Tibial nerve (tissue), 4 donors: ENCODE data around the gene COA1. TPM values are rescaled to one million over a fixed set of nuclear protein-coding genes. Genes with fewer than 3 reads are reported as not detected.

Experiments used
- DNase-seq, 2 donors: peaks; one replicate each; pipeline ENCODE4 v3.0.0-alpha.2; 2019; ENCODE audit warnings: low spot score in 2 of 2
- H3K27ac ChIP-seq, 4 donors: fragments of 200-600 bp; sonication (generic) in 3 of 4; one replicate each; pipeline ENCODE4 v1.5.1; 2017 to 2019; ENCODE audit warnings: mild to moderate bottlenecking in 1 of 4
- H3K27me3 ChIP-seq, 2 donors: fragments of 200-600 bp; sonication (generic) in 1 of 2; one replicate each; pipeline versions ENCODE4 v1.5.1 to v1.6.0; 2017 to 2019
- H3K36me3 ChIP-seq, 3 donors: fragments of 200-600 bp; sonication (generic); one replicate each; pipeline ENCODE4 v1.5.1; 2018 to 2019
- H3K4me1 ChIP-seq, 4 donors: fragments of 200-600 bp; sonication (generic) in 3 of 4; one replicate each; pipeline ENCODE4 v1.5.1; 2017 to 2019
- H3K4me3 ChIP-seq, 4 donors: fragments of 200-600 bp; sonication (generic) in 3 of 4; one replicate each; pipeline ENCODE4 v1.5.1; 2017 to 2019; ENCODE audit warnings: mild to moderate bottlenecking in 1 of 4, moderate library complexity in 1 of 4
- H3K9me3 ChIP-seq, 4 donors: fragments of 200-600 bp; sonication (generic) in 3 of 4; one replicate each; pipeline ENCODE4 v1.5.1; 2017 to 2019
- EP300 ChIP-seq, 2 donors: sonication (generic); formaldehyde crosslinking; IDR thresholded peaks; one replicate each; pipeline ENCODE4 v1.6.1; 2017; ENCODE audit warnings: antibody characterized with exemption in 2 of 2, mild to moderate bottlenecking in 1 of 2
- POLR2A ChIP-seq, 2 donors: fragments of 450-650 bp; IDR thresholded peaks; one replicate each; pipeline ENCODE4 v1.6.1; 2017; ENCODE audit warnings: antibody characterized with exemption in 2 of 2, mild to moderate bottlenecking in 2 of 2, moderate library complexity in 2 of 2
- WGBS, 2 donors: methylation state at CpG; one replicate each; pipeline ENCODE4 v1.1.5; 2018; 5-methylcytosine and 5-hydroxymethylcytosine counted together
- total RNA-seq, 4 donors: library from RNA; depleted of rRNA; stranded (reverse); fragments of >200 nt; gene quantifications; one replicate each; pipeline ENCODE4 v1.1.0, GENCODE V29; 2016
- TF ChIP-seq, protein P1 (sequence below), 5 experiments: fragments of 200-600 bp in 3 of 5; fragments of 450-650 bp in 2 of 5; sonication (generic) in 3 of 5; IDR thresholded peaks; one replicate each; pipeline ENCODE4 v1.5.1; 2016 to 2019; ENCODE audit warnings: antibody characterized with exemption in 5 of 5, mild to moderate bottlenecking in 3 of 5, moderate library complexity in 2 of 5

Gene COA1
- total RNA-seq, 4 donors from 2014 or later: 58.5 to 74.1 (median 64.7) TPM

DNA sequence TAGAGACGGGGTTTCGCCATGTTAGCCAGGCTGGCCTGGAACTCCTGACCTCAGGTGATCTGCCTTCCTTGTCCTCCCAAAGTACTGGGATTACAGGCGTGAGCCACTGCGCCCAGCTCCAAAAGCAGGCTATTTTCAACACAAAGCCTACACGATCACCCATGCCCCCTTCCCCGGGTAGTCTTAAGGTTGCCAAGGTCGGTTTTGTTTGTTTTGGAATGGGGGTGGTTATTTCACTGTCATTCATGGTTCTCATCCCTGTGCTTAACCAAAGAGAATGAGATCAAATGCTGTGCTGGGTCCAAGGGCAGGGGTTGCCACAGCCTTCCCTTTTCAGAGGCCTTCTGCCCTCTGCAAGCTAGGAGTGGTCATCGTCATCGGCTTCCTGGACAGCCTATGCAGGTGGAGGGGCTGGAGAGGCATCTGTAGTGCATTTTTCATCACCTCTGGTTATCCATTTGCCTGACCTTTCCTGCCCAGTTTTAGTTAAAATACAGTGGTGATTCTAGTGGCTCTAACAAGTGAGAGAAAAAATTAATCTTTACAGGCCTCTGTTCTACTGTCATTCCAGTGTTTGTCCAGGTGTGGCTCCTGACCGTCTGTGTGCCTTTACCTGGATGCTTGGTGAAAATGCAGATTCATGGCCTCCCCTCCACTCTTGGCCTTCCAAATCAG lies 40.6 kb upstream of the COA1 start:
- H3K4me3 ChIP-seq: no peak overlapping the region

DNA sequence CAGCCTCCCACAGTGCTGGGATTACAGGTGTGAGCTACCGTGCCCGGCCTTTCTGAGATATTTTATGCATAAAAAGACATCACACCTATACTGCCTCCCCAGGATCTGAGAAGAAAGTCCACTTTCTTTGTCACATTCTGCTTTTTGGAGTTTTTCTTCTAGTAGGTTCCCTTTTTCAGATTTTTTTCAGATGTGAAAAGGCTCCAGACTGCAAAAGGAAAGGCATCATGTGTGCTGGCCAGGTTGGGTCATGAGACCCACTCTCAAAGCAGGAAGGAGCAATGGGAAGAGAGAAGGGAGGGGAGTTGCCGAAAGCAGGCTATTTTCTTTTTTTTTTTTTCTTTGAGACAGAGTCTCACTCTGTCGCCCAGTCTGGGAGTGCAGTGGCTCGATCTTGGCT lies 40.0 kb upstream of the COA1 start:
- peak in 1 of 2 donors; percentile 32 for TF ChIP-seq EP300 (IDR thresholded peaks at IDR 0.05)
- TF ChIP-seq, protein P1, sequence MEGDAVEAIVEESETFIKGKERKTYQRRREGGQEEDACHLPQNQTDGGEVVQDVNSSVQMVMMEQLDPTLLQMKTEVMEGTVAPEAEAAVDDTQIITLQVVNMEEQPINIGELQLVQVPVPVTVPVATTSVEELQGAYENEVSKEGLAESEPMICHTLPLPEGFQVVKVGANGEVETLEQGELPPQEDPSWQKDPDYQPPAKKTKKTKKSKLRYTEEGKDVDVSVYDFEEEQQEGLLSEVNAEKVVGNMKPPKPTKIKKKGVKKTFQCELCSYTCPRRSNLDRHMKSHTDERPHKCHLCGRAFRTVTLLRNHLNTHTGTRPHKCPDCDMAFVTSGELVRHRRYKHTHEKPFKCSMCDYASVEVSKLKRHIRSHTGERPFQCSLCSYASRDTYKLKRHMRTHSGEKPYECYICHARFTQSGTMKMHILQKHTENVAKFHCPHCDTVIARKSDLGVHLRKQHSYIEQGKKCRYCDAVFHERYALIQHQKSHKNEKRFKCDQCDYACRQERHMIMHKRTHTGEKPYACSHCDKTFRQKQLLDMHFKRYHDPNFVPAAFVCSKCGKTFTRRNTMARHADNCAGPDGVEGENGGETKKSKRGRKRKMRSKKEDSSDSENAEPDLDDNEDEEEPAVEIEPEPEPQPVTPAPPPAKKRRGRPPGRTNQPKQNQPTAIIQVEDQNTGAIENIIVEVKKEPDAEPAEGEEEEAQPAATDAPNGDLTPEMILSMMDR (IDR thresholded peaks at IDR 0.05): no peak
- peaks cover 0 to 15% (median 3%) of the 10 kb centered on the region in 4 donors for H3K4me1 ChIP-seq
- DNase-seq: no peak
- peaks cover 0 to 37% (median 4%) of the 10 kb centered on the region in 3 donors for H3K36me3 ChIP-seq
- H3K9me3 ChIP-seq: no peaks in the 10 kb centered on the region
- 86 to 89% methylated on average over 5 of the region's 5 CpGs for WGBS, 2 donors
- no peak overlapping the region for H3K27ac ChIP-seq
- H3K27me3 ChIP-seq: no peaks in the 10 kb centered on the region
- H3K4me3 ChIP-seq: no peak overlapping the region

More for the DNA sequence above, 40.6 kb upstream of the COA1 start:
- Histone ChIP-seq H3K36me3 (peaks cover 0 to 37% (median 4%) of the 10 kb centered on the region in 3 donors), H3K27ac (no peak overlapping the region), H3K9me3 (no peaks in the 10 kb centered on the region), H3K27me3 (no peaks in the 10 kb centered on the region), H3K4me1 (peaks cover 0 to 9% (median under 1%) of the 10 kb centered on the region in 4 donors)
- WGBS, 2 donors: 82 to 83% methylated on average over 10 of the region's 10 CpGs
- TF ChIP-seq, protein P1 (IDR thresholded peaks at IDR 0.05): no peak
- TF ChIP-seq POLR2A (IDR thresholded peaks at IDR 0.05) (no peak), EP300 (IDR thresholded peaks at IDR 0.05) (no peak)
- no peak for DNase-seq

DNA sequence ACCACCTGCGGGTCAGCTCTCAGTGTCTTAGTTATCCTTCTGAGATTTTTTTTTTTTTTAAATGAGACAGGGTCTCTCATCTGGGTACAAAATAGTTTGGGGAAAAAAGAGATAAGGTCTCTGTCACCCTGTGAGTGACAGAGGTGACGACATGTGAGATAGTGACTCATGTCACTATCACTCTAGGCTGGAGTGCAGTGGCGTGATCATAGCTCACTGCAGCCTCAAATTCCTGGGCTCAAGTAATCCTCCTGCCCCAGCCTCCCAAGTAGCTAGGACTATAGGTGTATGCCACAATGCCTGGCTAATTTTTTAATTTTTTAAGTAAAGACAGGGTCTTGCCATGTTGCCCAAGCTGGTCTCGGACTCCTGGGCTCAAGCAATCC lies 39.6 kb upstream of the COA1 start:
- Histone ChIP-seq H3K36me3 (peaks cover 0 to 37% (median 4%) of the 10 kb centered on the region in 3 donors), H3K4me1 (peaks cover 0 to 19% (median 4%) of the 10 kb centered on the region in 4 donors), H3K4me3 (no peak overlapping the region), H3K27me3 (no peaks in the 10 kb centered on the region), H3K27ac (no peak overlapping the region), H3K9me3 (no peaks in the 10 kb centered on the region)
- TF ChIP-seq, protein P1 (IDR thresholded peaks at IDR 0.05): no peak
- TF ChIP-seq EP300 (IDR thresholded peaks at IDR 0.05) (no peak), POLR2A (IDR thresholded peaks at IDR 0.05) (no peak)
- DNase-seq: no peak
- 88 to 93% methylated on average over 4 of the region's 4 CpGs for WGBS, 2 donors

DNA sequence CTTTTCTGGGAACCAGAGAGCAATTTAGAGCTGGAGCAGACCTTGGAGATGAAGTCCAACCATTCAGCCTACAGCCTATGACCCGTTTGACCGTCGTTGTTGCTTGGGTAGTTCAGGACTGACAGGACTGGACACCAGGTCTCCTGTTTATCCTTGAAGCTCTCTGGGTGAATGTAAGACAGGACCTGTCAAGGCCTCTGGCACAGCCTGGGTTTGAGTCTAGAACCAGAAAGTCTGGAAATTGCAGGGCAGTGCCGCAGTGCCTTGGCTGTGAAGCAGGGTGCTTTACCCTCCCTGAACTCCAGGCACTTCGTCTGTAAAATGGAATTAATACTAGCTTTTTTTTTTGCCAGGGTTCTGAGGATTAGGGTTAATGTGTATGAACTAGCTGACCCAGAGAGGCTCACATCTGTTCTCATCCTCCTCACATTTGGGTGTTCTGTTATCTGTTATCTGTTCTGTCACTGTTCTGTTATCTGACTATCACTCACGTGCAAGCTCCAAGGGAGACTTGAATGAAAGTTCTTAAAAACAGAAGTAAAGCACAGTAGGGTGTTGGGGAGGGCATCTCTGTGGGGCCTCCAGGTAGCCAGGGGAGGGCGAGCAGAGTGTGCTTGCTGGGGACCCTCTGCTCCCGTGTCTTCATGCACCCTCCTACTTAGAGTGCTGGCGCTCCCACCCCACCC lies 39.0 kb upstream of the COA1 start:
- TF ChIP-seq POLR2A (IDR thresholded peaks at IDR 0.05): no peak
- no peak for TF ChIP-seq EP300 (IDR thresholded peaks at IDR 0.05)
- TF ChIP-seq, protein P1 (IDR thresholded peaks at IDR 0.05): no peak
- no peak for DNase-seq
- no peaks in the 10 kb centered on the region for H3K9me3 ChIP-seq
- no peaks in the 10 kb centered on the region for H3K27me3 ChIP-seq
- no peak overlapping the region for H3K4me3 ChIP-seq
- peaks cover 0 to 25% (median 4%) of the 10 kb centered on the region in 4 donors for H3K4me1 ChIP-seq
- peaks cover 0 to 34% (median 4%) of the 10 kb centered on the region in 3 donors for H3K36me3 ChIP-seq
- WGBS, 2 donors: 80 to 88% methylated on average over 9 of the region's 9 CpGs
- H3K27ac ChIP-seq: no peak overlapping the region

DNA sequence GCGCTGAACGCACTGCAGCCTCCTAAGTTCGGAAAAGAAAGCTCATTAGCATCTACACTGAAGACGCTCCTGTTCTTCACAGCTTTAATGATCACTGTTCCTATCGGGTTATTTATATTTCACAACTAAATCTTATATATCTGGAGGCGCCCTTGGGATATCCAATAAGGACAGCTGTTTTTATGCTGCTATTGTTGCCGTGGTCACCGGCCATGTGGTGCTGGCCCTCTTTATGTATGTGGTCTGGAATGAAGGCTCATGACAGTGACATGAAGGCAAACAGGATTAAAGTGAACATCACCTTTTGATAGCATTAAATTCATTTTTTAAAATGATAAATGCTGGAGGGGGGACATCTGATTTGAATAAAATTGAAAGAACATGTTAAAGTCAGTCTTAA lies 38.0 kb upstream of the COA1 start:
- DNase-seq: no peak
- TF ChIP-seq, protein P1 (IDR thresholded peaks at IDR 0.05): no peak
- no peak for TF ChIP-seq POLR2A (IDR thresholded peaks at IDR 0.05)
- H3K9me3 ChIP-seq: no peaks in the 10 kb centered on the region
- H3K4me1 ChIP-seq: peaks cover 0 to 33% (median 4%) of the 10 kb centered on the region in 4 donors
- no peak overlapping the region for H3K4me3 ChIP-seq
- H3K27me3 ChIP-seq: no peaks in the 10 kb centered on the region
- H3K27ac ChIP-seq: no peak overlapping the region
- 85 to 87% methylated on average over 8 of the region's 8 CpGs for WGBS, 2 donors
- peaks cover 0 to 25% (median 4%) of the 10 kb centered on the region in 3 donors for H3K36me3 ChIP-seq
